ENCODE results near the gene IQSEC1. TPM values are rescaled to one million over a fixed set of nuclear protein-coding genes. Genes with fewer than 3 reads are reported as not detected.
A peak's percentile ranks its signal among the peaks of the same experiment; 100 is the strongest.

Gene IQSEC1
- total and polyA plus RNA-seq, 9 of the 15 experiments (the other 6 are each of a cell fraction or from before 2014, with no cell fraction given) = 0.56 to 39.0 (median 6.8) TPM

DNA sequence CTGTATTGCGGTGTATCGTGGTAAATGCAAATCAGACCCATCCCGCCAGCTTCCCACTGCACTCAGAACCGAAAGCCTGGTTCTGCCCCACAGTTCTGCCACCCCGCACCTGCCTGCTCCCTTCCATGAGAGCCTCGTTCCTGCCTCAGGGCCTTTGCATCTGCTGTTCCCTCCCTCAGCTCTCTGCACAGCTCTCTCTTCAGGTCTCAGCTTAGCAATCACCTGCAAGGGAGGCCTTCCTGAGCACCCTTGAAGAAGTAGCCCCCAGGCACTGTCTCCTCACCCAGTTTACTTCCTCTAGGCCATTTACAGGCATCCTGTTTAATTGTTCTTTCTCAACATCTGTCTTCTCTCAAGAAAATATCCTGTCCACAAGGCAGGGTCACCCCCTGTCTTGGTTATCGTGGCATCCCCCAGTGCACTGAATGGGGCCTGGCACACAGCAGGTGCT, 13.3 kb upstream of the IQSEC1 start:
- H3K9me3 ChIP-seq (replicated peaks; ENCODE audit: control insufficient read depth, insufficient read depth, low read depth, low read length) = 0 out of 2 replicates have a peak, but pooled peaks cover 1% of the 10 kb centered on the region
- H4K20me1 ChIP-seq (replicated peaks; ENCODE audit: control insufficient read depth, insufficient read depth, low read length) = peaks cover 23% of the 10 kb centered on the region
- in situ Hi-C loops (cut with MboI) (loop anchor here (5.0 kb wide), 1 partner anchor 376 kb away; no protein-coding TSS in a partner anchor), intact Hi-C loops (cut with micrococcal nuclease) (no loop called here)
- H3K4me2 ChIP-seq (ENCODE audit: insufficient read depth, low read length) = no peak overlapping the region
- ChIA-PET POLR2A (interaction anchor here (0.8 to 1.1 kb wide), 2 partner anchors 8 to 108 kb away, joined by 3 read pairs; no protein-coding TSS in a partner anchor), CTCF (ENCODE audit: low intra/inter-chr PET ratio) (no interaction called here)
- ATAC-seq (no peak), FAIRE-seq (no peak), DNase-seq (ENCODE audit: extremely low read depth in 1 of 4, low spot score in 3 of 4) (no peak)
- H3K36me3 ChIP-seq (ENCODE audit: control insufficient read depth, insufficient read depth, low read length) = no peaks in the 10 kb centered on the region
- TF ChIP-seq RBM25 (IDR thresholded peaks at IDR 0.05; ENCODE audit: low read depth, low read length, severe bottlenecking) = peak; percentile 29
- TF ChIP-seq NONO (IDR thresholded peaks at IDR 0.05; ENCODE audit: low read depth in 2 of 2, low read length in 1 of 2) = no peak
- TF ChIP-seq, protein P1, sequence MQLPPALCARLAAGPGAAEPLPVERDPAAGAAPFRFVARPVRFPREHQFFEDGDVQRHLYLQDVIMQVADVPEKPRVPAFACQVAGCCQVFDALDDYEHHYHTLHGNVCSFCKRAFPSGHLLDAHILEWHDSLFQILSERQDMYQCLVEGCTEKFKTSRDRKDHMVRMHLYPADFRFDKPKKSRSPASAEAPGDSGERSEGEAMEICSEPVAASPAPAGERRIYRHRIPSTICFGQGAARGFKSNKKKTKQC (CRISPR knock-in tag; IDR thresholded peaks at IDR 0.05) = no peak
- TF ChIP-seq NFE2L1 (tag; IDR thresholded peaks at IDR 0.05; ENCODE audit: borderline replicate concordance, low read depth) = no peak
- TF ChIP-seq CREB1 (IDR thresholded peaks at IDR 0.05) = no peak
- TF ChIP-seq CREB1 (CRISPR knock-in tag; IDR thresholded peaks at IDR 0.05) = no peak
- TF ChIP-seq, protein P2, sequence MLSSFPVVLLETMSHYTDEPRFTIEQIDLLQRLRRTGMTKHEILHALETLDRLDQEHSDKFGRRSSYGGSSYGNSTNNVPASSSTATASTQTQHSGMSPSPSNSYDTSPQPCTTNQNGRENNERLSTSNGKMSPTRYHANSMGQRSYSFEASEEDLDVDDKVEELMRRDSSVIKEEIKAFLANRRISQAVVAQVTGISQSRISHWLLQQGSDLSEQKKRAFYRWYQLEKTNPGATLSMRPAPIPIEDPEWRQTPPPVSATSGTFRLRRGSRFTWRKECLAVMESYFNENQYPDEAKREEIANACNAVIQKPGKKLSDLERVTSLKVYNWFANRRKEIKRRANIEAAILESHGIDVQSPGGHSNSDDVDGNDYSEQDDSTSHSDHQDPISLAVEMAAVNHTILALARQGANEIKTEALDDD (IDR thresholded peaks at IDR 0.05) = no peak
- TF ChIP-seq BCOR (IDR thresholded peaks at IDR 0.05) = peak; percentile 35; the same call in 1 of the 2 replicates
- peaks cover 10 to 25% of the 10 kb centered on the region in 2 experiments; a peak in 4 of 5 replicates for H3K27me3 ChIP-seq (ENCODE audit: control insufficient read depth in 2 of 2, insufficient read depth in 2 of 2, low read length in 2 of 2)
- H3K79me2 ChIP-seq (ENCODE audit: control insufficient read depth, insufficient read depth, low read length) = no peaks in the 10 kb centered on the region
- no peaks in the 10 kb centered on the region for H3K9me1 ChIP-seq (ENCODE audit: control insufficient read depth, insufficient read depth, low read length)
- BruUV-seq (replicated peaks) = no TSS peak
- peaks cover 16 to 33% of the 10 kb centered on the region in 2 experiments; a peak in 4 of 5 replicates for H3K4me1 ChIP-seq (replicated peaks in 1 of 2; ENCODE audit: control insufficient read depth in 2 of 2, insufficient read depth in 2 of 2, low read length in 2 of 2)
- H3K27ac ChIP-seq (ENCODE audit: extremely low read depth, low read depth, low read length) = no peak overlapping the region
- WGBS (ENCODE audit: insufficient coverage, low coverage, missing lambda C conversion rate) = 57% methylated on average over 7 of the region's 7 CpGs
- no peak overlapping the region for H3K4me3 ChIP-seq
- H2AFZ ChIP-seq (ENCODE audit: low read depth, low read length) = no peak overlapping the region
- 0 out of 4 replicates have a peak overlapping the region, but pooled peaks of 1 of the 2 experiments have one; percentile 18 for H3K9ac ChIP-seq (ENCODE audit: insufficient read depth in 1 of 2, low read depth in 2 of 2, low read length in 2 of 2)
